Panc1 (cell line): ENCODE measurements around the gene A2ML1.

Experiments
- POLR2AphosphoS5 ChIP-seq: IDR thresholded peaks from 2 replicates; pipeline ENCODE4 v1.6.1; 2012; ENCODE audit warnings: mild to moderate bottlenecking, low read depth, low read length, moderate library complexity
- TF ChIP-seq, protein P1 (sequence below): fragments of 450-650 bp; IDR thresholded peaks from 2 replicates; pipeline ENCODE4 v1.5.1; 2017; ENCODE audit warnings: mild to moderate bottlenecking

DNA sequence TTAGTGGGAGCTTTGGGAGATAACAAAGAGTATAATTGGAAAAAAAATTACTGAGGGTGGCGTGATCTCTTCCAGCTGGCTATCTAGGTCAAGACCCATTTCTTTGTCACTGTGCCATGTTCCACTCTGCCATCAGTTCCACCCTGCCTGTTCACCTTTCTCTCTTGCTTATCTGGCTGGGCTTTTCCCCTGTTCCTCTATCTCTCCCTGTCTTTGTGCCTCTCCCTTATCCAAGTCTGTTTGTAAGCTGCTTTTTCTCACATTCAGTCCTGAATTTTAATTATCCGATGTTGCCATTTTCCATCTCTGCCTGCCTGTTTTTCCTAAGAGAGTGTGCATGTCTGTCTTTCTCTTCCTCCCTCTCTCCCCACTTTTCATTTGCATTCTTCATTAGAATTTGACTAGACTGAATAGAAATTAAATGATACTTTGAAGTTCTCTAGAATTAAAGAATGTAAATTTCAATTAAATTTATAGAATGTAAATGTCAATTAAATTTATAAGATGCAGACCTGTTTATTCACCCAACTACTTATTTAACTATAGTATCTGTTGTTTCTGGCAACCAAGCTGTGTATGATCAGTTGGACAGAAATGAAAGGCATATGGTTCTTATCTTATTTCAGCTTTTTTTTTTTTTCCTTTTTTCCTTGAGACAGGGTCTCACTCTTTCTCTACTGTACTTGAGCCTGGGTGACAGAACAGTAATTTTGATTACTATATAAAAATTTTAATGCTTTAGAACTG is 40.9 kb upstream of the A2ML1 start:
- TF ChIP-seq, protein P1, sequence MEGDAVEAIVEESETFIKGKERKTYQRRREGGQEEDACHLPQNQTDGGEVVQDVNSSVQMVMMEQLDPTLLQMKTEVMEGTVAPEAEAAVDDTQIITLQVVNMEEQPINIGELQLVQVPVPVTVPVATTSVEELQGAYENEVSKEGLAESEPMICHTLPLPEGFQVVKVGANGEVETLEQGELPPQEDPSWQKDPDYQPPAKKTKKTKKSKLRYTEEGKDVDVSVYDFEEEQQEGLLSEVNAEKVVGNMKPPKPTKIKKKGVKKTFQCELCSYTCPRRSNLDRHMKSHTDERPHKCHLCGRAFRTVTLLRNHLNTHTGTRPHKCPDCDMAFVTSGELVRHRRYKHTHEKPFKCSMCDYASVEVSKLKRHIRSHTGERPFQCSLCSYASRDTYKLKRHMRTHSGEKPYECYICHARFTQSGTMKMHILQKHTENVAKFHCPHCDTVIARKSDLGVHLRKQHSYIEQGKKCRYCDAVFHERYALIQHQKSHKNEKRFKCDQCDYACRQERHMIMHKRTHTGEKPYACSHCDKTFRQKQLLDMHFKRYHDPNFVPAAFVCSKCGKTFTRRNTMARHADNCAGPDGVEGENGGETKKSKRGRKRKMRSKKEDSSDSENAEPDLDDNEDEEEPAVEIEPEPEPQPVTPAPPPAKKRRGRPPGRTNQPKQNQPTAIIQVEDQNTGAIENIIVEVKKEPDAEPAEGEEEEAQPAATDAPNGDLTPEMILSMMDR: no peak
- no peak for TF ChIP-seq POLR2AphosphoS5
